Measurements from ENCODE around the gene ZNF668. TPM values are rescaled to one million over a fixed set of nuclear protein-coding genes. Genes with fewer than 3 reads are reported as not detected.

Gene ZNF668
- total and polyA plus RNA-seq, 2 of the 8 experiments (the other 6 are each of a cell fraction or from before 2014, with no cell fraction given) = 14.0 to 14.3 TPM

DNA sequence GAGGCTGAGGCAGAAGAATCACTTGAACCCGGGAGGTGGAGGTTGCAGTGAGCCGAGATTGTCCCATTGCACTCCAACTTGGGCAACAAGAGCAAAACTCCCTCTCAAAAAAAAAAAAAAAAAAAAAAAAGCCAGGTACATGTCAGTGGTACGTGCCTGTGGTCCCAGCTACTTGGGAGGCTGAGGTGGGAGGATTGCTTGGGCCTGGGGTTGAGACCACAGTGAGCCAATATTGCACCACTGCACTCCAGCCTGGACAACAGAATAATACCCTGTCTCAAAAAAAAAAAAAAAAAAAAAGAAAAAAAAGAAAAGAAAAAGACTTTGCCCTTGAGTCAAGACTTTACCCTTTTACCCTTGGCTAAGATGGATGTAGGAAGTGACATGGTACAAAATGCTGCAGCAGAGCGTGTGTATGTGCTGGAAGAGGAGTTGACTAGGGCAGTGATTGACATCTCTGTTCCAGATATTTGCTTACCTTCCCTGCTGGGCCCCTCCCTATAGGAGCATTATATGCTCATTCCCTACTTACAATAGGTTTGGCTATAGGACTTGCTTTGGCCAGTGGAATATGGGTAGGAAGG is 30.1 kb downstream of the ZNF668 start:
- no peak overlapping the region for H2BK5ac ChIP-seq (ENCODE audit: low read depth, low read length)
- CTCF ChIA-PET (ENCODE audit: partially characterized antibody) = interaction anchor here (1.0 to 1.8 kb wide), 4 partner anchors 12 to 830 kb away, joined by 3 to 7 read pairs (median 3); partner anchors contain the start of gene ZNF267

More for the DNA sequence above, 30.1 kb downstream of the ZNF668 start:
- Histone ChIP-seq H2BK12ac (ENCODE audit: low read depth, low read length) (no peak overlapping the region), H2BK15ac (ENCODE audit: low read length) (no peak overlapping the region), H3K4ac (replicated peaks; ENCODE audit: insufficient read length, low read depth, low read length) (no peak overlapping the region), H4K8ac (ENCODE audit: extremely low read depth, insufficient read depth, low read length) (no peak overlapping the region), H3K4me3 (ENCODE audit: extremely low read depth in 1 of 4, insufficient read depth in 2 of 4, low read depth in 3 of 4, low read length in 4 of 4) (no peak overlapping the region), H4K20me1 (replicated peaks in 1 of 2; ENCODE audit: control insufficient read depth in 1 of 2, insufficient read depth in 2 of 2, low read length in 2 of 2) (no peaks in the 10 kb centered on the region), H3K23me2 (ENCODE audit: low read depth, low read length) (peaks cover 2% of the 10 kb centered on the region; the same call in 1 of the 2 replicates), H3K23ac (ENCODE audit: insufficient read length) (no peak overlapping the region), H4K5ac (ENCODE audit: insufficient read length, low read depth, low read length) (no peak overlapping the region), H3K9me3 (ENCODE audit: insufficient read depth in 2 of 2, low read depth in 1 of 2, low read length in 1 of 2) (no peaks in the 10 kb centered on the region), H2AK5ac (ENCODE audit: low read depth, low read length) (no peak overlapping the region), H2BK120ac (replicated peaks; ENCODE audit: low read depth, low read length) (no peak overlapping the region), H3K4me1 (replicated peaks in 1 of 4; ENCODE audit: control insufficient read depth in 3 of 4, insufficient read depth in 4 of 4, low read length in 3 of 4) (peaks cover 0 to 3% (median 0%) of the 10 kb centered on the region in 4 experiments; a peak in 3 of 7 replicates), H3K18ac (ENCODE audit: extremely low read depth, low read length) (no peak overlapping the region), H3K36me3 (ENCODE audit: control insufficient read depth in 2 of 4, insufficient read depth in 4 of 4, low read length in 3 of 4) (peaks cover 0 to 7% (median 0%) of the 10 kb centered on the region in 4 experiments; a peak in 1 of 8 replicates), H3K9ac (replicated peaks in 1 of 4; ENCODE audit: extremely low read depth in 1 of 4, low read depth in 3 of 4, low read length in 3 of 4) (no peak overlapping the region), H3K79me1 (ENCODE audit: low read depth, low read length) (no peaks in the 10 kb centered on the region; the same call in 1 of the 2 replicates), H3K79me2 (ENCODE audit: control insufficient read depth in 1 of 2, insufficient read depth in 2 of 2, low read length in 2 of 2) (no peaks in the 10 kb centered on the region), H3K14ac (ENCODE audit: insufficient read length) (no peak overlapping the region), H2BK20ac (ENCODE audit: low read length) (no peak overlapping the region), H3K27me3 (replicated peaks in 1 of 4; ENCODE audit: control insufficient read depth in 3 of 4, extremely low read depth in 1 of 4, insufficient read depth in 3 of 4, low read length in 3 of 4) (no peaks in the 10 kb centered on the region), H2AFZ (ENCODE audit: low read length) (no peak overlapping the region), H4K91ac (replicated peaks; ENCODE audit: insufficient read length, low read length) (no peak overlapping the region), H3K27ac (ENCODE audit: low read depth, low read length) (no peak overlapping the region), H3K56ac (replicated peaks; ENCODE audit: insufficient read length, low read depth, low read length) (no peak overlapping the region), H3K4me2 (ENCODE audit: insufficient read depth in 1 of 2, low read depth in 2 of 2, low read length in 2 of 2) (no peak overlapping the region; a peak in 1 of 4 replicates)
- no peak for DNase-seq (ENCODE audit: low read depth in 1 of 2, low spot score in 2 of 2)
- TF ChIP-seq RNF2 (IDR thresholded peaks at IDR 0.05; ENCODE audit: borderline replicate concordance, low read depth, low read length, missing control alignments, poor library complexity, severe bottlenecking) (no peak), MAFK (IDR thresholded peaks at IDR 0.05; ENCODE audit: low read depth, low read length) (no peak), TEAD4 (IDR thresholded peaks at IDR 0.05; ENCODE audit: low read depth, low read length) (no peak), RBBP5 (IDR thresholded peaks at IDR 0.05; ENCODE audit: borderline replicate concordance, low read depth, low read length) (no peak), YY1 (IDR thresholded peaks at IDR 0.05; ENCODE audit: low read depth, low read length) (no peak), KDM4A (IDR thresholded peaks at IDR 0.05; ENCODE audit: low read depth, low read length, severe bottlenecking) (no peak), KDM1A (IDR thresholded peaks at IDR 0.05; ENCODE audit: borderline replicate concordance, low read length) (no peak), SP1 (IDR thresholded peaks at IDR 0.05; ENCODE audit: low read depth, low read length) (no peak)
- TF ChIP-seq, protein P1, sequence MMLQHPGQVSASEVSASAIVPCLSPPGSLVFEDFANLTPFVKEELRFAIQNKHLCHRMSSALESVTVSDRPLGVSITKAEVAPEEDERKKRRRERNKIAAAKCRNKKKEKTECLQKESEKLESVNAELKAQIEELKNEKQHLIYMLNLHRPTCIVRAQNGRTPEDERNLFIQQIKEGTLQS (IDR thresholded peaks at IDR 0.05; ENCODE audit: insufficient read depth, low read depth, low read length) = no peak
- no peak for FAIRE-seq
- 89% methylated on average over 3 of the region's 4 CpGs; no CpG with 5 or more reads in 1 of the 2 experiments for WGBS, 2 experiments (ENCODE audit: extremely low coverage in 1 of 2, insufficient coverage in 1 of 2, insufficient read length in 1 of 2, insufficient replicate concordance in 2 of 2, low coverage in 1 of 2, low lambda C conversion rate in 2 of 2, missing lambda C conversion rate in 1 of 2)
- POLR2A ChIA-PET (ENCODE audit: partially characterized antibody) = interaction anchor here (0.5 to 3.2 kb wide), 5 partner anchors 8 to 249 kb away, joined by 3 to 15 read pairs (median 3); partner anchors contain the start of gene VKORC1
